MM.1S (cell line): ENCODE data around the gene PRPSAP2.

Experiments used
- DNase-seq: peaks from one replicate; pipeline ENCODE4 v3.0.0-alpha.2; 2015
- H2AFZ ChIP-seq: fragments of 300-600 bp; sonication (generic); 2 replicates; pipeline ENCODE4 v1.6.0; 2016; ENCODE audit warnings: antibody characterized with exemption, low read length
- H3F3A ChIP-seq: fragments of 300-600 bp; sonication (generic); 2 replicates; pipeline ENCODE4 v1.6.1; 2016; ENCODE audit warnings: mild to moderate bottlenecking, antibody characterized with exemption, low read length, moderate library complexity, mixed read lengths; ENCODE audit not compliant: insufficient read depth
- H3K27ac ChIP-seq: fragments of 300-600 bp; sonication (generic); 2 replicates; pipeline ENCODE4 v1.5.1; 2016; ENCODE audit warnings: mild to moderate bottlenecking, low read length
- H3K27me3 ChIP-seq: fragments of 300-600 bp; sonication (generic); replicated peaks from 2 replicates; pipeline ENCODE4 v1.6.0; 2016; ENCODE audit warnings: low read length; ENCODE audit not compliant: insufficient read depth
- H3K36me3 ChIP-seq: fragments of 300-600 bp; sonication (generic); replicated peaks from 2 replicates; pipeline ENCODE4 v1.6.1; 2016; ENCODE audit warnings: mild to moderate bottlenecking, low read length, mixed read lengths; ENCODE audit not compliant: insufficient read depth
- H3K4me1 ChIP-seq: fragments of 300-600 bp; sonication (generic); 2 replicates; pipeline ENCODE4 v1.6.1; 2016; ENCODE audit warnings: low read length, mixed read lengths
- H3K4me2 ChIP-seq: fragments of 300-600 bp; sonication (generic); 2 replicates; pipeline ENCODE4 v1.6.0; 2016; ENCODE audit warnings: low read depth, low read length
- H3K4me3 ChIP-seq: fragments of 300-600 bp; sonication (generic); 2 replicates; pipeline ENCODE4 v1.5.1; 2016; ENCODE audit warnings: low read length, mixed read lengths
- H3K79me2 ChIP-seq: fragments of 300-600 bp; sonication (generic); 2 replicates; pipeline ENCODE4 v1.6.1; 2016; ENCODE audit warnings: mixed run types, low read length, mixed read lengths
- H3K9ac ChIP-seq: fragments of 300-600 bp; sonication (generic); 2 replicates; pipeline ENCODE4 v1.6.1; 2016; ENCODE audit warnings: low read length, mixed read lengths
- H3K9me2 ChIP-seq: fragments of 300-600 bp; sonication (generic); replicated peaks from 2 replicates; pipeline ENCODE4 v1.6.1; 2016; ENCODE audit warnings: mild to moderate bottlenecking, low read length, mixed read lengths; ENCODE audit not compliant: insufficient read depth
- H3K9me3 ChIP-seq: fragments of 300-600 bp; sonication (generic); replicated peaks from 2 replicates; pipeline ENCODE4 v1.6.1; 2016; ENCODE audit warnings: mild to moderate bottlenecking, low read length, mixed read lengths; ENCODE audit not compliant: insufficient read depth
- H4K20me1 ChIP-seq: fragments of 300-600 bp; sonication (generic); 2 replicates; pipeline ENCODE4 v1.6.1; 2016; ENCODE audit warnings: mild to moderate bottlenecking, low read length, moderate library complexity, mixed read lengths; ENCODE audit not compliant: insufficient read depth
- EZH2 ChIP-seq: fragments of 300-600 bp; sonication (generic); optimal IDR thresholded peaks from 2 replicates; pipeline ENCODE3; 2017; ENCODE audit warnings: low read depth, mild to moderate bottlenecking, antibody characterized with exemption, low read length, mixed read lengths
- EZH2phosphoT487 ChIP-seq: fragments of 300-600 bp; sonication (generic); IDR thresholded peaks from 2 replicates; pipeline ENCODE4 v1.6.1; 2018; ENCODE audit warnings: antibody characterized with exemption, low read length
- TF ChIP-seq, protein P1 (sequence below): fragments of 300-600 bp; sonication (generic); IDR thresholded peaks from 2 replicates; pipeline ENCODE4 v1.5.1; 2016; ENCODE audit warnings: antibody characterized with exemption, low read length, mixed read lengths

PRPSAP2 gene

GRCh38 chr17:18854956-18855355, 3.0 kb upstream of the PRPSAP2 start:
- Histone ChIP-seq H2AFZ (no peak overlapping the region), H3K4me1 (peaks cover 15% of the 10 kb centered on the region; the same call in 1 of the 2 replicates), H3K79me2 (peaks cover 14% of the 10 kb centered on the region), H3K9me3 (no peaks in the 10 kb centered on the region), H3K36me3 (no peaks in the 10 kb centered on the region), H3K4me2 (peak overlapping the region; percentile 87; the same call in 1 of the 2 replicates), H3K9ac (no peak overlapping the region), H3K4me3 (no peak overlapping the region), H3F3A (no peaks in the 10 kb centered on the region; the same call in 1 of the 2 replicates), H3K9me2 (no peaks in the 10 kb centered on the region), H4K20me1 (no peaks in the 10 kb centered on the region), H3K27ac (no peak overlapping the region), H3K27me3 (no peaks in the 10 kb centered on the region)
- no peak for DNase-seq
- TF ChIP-seq, protein P1, sequence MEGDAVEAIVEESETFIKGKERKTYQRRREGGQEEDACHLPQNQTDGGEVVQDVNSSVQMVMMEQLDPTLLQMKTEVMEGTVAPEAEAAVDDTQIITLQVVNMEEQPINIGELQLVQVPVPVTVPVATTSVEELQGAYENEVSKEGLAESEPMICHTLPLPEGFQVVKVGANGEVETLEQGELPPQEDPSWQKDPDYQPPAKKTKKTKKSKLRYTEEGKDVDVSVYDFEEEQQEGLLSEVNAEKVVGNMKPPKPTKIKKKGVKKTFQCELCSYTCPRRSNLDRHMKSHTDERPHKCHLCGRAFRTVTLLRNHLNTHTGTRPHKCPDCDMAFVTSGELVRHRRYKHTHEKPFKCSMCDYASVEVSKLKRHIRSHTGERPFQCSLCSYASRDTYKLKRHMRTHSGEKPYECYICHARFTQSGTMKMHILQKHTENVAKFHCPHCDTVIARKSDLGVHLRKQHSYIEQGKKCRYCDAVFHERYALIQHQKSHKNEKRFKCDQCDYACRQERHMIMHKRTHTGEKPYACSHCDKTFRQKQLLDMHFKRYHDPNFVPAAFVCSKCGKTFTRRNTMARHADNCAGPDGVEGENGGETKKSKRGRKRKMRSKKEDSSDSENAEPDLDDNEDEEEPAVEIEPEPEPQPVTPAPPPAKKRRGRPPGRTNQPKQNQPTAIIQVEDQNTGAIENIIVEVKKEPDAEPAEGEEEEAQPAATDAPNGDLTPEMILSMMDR = no peak
- no peak for TF ChIP-seq EZH2phosphoT487
- TF ChIP-seq EZH2 = no peak

- H2AFZ ChIP-seq = peak overlapping the region; percentile 84
- DNase-seq = peak; percentile 93
- H3K9me2 ChIP-seq = no peaks in the 10 kb centered on the region
- H3K4me1 ChIP-seq = peaks cover 15% of the 10 kb centered on the region; the same call in 1 of the 2 replicates
- H3K27me3 ChIP-seq = no peaks in the 10 kb centered on the region
- H3K9ac ChIP-seq = peak overlapping the region; percentile 40; the same call in 1 of the 2 replicates
- no peaks in the 10 kb centered on the region for H4K20me1 ChIP-seq
- no peaks in the 10 kb centered on the region for H3K9me3 ChIP-seq
- TF ChIP-seq EZH2 = no peak
- peak overlapping the region; percentile 87 for H3K4me2 ChIP-seq
- peaks cover 21% of the 10 kb centered on the region for H3K79me2 ChIP-seq
- H3F3A ChIP-seq = no peaks in the 10 kb centered on the region; the same call in 1 of the 2 replicates
- H3K27ac ChIP-seq = peak overlapping the region; percentile 40; the same call in 1 of the 2 replicates
- no peaks in the 10 kb centered on the region for H3K36me3 ChIP-seq
- peak overlapping the region; percentile 73 for H3K4me3 ChIP-seq
Measured at GRCh38 chr17:18855831-18856569, 1.9 kb upstream of the PRPSAP2 start.

DNA sequence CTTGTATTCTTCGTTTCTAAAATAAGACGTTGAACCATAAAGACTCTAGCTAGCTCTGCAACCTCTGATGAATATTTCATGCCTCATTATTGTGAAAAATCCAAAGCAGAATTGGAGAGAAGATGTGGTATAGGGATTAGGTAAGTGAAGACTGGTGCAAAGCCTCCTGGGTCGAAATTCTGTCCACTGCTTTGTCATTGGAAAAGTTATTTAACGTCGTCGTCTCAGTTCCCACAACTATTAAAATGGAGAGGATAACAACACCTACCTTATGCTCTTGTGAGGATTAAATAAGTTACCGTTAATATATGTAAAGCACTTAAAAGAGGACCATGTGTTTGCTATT, 1.4 kb upstream of the PRPSAP2 start:
- no peaks in the 10 kb centered on the region for H3K9me2 ChIP-seq
- peak overlapping the region; percentile 78 for H2AFZ ChIP-seq
- H3K4me3 ChIP-seq = peak overlapping the region; percentile 73
- H3K4me1 ChIP-seq = peaks cover 15% of the 10 kb centered on the region; the same call in 1 of the 2 replicates
- H3K79me2 ChIP-seq = peaks cover 21% of the 10 kb centered on the region
- no peaks in the 10 kb centered on the region for H3K27me3 ChIP-seq
- DNase-seq = no peak
- peak overlapping the region; percentile 18; the same call in 1 of the 2 replicates for H3K9ac ChIP-seq
- TF ChIP-seq, protein P1 = no peak
- TF ChIP-seq EZH2phosphoT487 = no peak
- no peaks in the 10 kb centered on the region for H3K36me3 ChIP-seq
- H3K9me3 ChIP-seq = no peaks in the 10 kb centered on the region
- H3K4me2 ChIP-seq = peak overlapping the region; percentile 87
- H4K20me1 ChIP-seq = no peaks in the 10 kb centered on the region
- no peaks in the 10 kb centered on the region; the same call in 1 of the 2 replicates for H3F3A ChIP-seq
- H3K27ac ChIP-seq = peak overlapping the region; percentile 40; the same call in 1 of the 2 replicates
